ENCODE results near the gene CEBPA. TPM values are rescaled to one million over a fixed set of nuclear protein-coding genes. Genes with fewer than 3 reads are reported as not detected.

Gene CEBPA
- total and polyA plus RNA-seq, 10 of the 15 experiments (the other 5 are each of a cell fraction or from before 2014, with no cell fraction given) = 0.04 to 0.36 (median 0.13) TPM; not detected in 4

DNA sequence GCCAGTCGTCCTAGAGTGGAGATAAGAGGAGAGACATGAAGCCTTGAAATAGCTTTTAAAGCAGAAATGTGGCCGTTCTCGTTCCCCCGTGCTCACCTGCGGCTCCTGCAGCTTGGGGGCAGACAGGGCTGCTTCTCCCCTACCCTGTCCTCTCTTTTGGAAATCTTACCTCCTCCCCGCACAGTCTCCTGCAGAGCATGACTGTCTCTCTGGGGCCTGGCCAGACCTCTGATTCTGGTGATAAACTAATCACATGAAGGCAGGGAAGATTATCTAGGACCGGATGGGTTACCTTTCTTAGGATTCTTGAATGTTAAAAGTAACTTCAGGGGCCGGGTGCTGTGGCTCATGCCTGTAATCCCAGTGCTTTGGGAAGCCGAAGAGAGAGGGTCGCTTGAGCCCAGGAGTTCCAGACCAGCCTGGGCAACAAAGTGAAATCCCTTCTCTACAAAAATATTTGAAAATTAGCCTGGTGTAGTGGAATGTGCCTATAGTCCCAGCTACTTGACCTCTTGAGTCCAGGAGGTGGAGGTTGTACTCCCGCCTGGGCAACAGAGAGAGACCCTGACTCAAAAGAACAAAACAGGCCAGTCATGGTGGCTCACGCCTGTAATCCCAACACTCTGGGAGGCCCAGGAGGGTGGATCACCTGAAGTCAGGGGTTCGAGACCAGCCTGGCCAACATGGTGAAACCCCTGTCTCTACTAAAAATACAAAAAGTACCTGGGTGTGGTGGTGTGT lies 8.1 kb downstream of the CEBPA start (continued):
- TF ChIP-seq PAX8 (IDR thresholded peaks at IDR 0.05) (no peak), ZNF207 (IDR thresholded peaks at IDR 0.05; ENCODE audit: borderline replicate concordance) (no peak), SUPT20H (IDR thresholded peaks at IDR 0.05; ENCODE audit: borderline replicate concordance, control insufficient read depth, low read depth, low read length) (no peak)

DNA sequence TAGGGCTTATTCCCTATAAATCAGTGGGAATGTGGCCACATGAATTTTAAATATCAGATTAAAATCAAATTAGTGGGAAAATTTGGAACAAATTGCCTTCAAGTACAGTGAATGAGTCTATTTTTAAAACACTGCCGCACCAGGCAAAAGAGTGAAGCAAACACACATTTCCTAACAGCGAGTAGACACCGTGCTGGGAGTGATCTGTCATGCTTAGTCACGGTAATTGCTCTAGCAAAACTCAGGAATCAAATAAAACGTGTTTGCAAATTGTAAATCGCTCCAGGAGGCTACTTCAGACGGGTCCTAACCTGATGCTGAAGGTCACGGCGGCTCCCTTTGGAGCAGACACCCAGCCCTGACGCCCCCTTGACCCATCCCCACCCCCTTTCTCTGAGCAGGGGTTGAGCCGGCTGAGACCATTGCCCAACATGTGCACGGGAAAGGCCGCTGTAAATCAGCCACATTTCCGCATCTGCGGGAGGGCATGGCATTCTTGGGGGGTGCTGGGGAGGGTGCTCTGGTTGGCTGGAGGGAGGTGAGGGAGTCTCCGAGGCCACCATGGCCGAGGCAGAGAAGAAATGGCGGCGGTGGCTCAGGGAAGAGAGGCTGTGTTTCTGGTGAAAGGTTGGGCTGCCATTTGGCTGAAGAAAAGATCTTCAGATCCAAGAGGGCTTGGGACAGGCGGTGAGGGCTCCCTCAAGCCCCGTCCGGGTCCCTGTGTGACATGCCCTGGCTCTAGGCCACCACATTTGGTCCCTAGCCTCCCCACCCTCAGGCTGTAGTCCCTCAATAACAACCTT lies 8.9 kb downstream of the CEBPA start:
- WGBS (ENCODE audit: insufficient coverage, insufficient replicate concordance, low lambda C conversion rate, missing lambda C conversion rate) = 25% methylated on average over 22 of the region's 22 CpGs
- no peaks in the 10 kb centered on the region for H3K36me3 ChIP-seq (ENCODE audit: control insufficient read depth in 2 of 2, insufficient read depth in 2 of 2, low read length in 1 of 2)
- H3K4me1 ChIP-seq (ENCODE audit: control insufficient read depth, insufficient read depth, low read length) = peaks cover 4% of the 10 kb centered on the region; the same call in 1 of the 2 replicates
- no peaks in the 10 kb centered on the region for H4K20me1 ChIP-seq (ENCODE audit: control insufficient read depth, insufficient read depth)
- no peak overlapping the region for H2AFZ ChIP-seq (ENCODE audit: control insufficient read depth, low read depth, low read length)
- no peaks in the 10 kb centered on the region for H3K79me2 ChIP-seq (ENCODE audit: control insufficient read depth, insufficient read depth, low read length)
- ChIA-PET RAD21 (ENCODE audit: unreplicated experiment) (no interaction called here), POLR2A (interaction anchor here (0.7 kb wide), 1 partner anchor 11 kb away, joined by 3 read pairs; no protein-coding TSS in a partner anchor), CTCF (interaction anchor here (0.7 kb wide), 1 partner anchor 27 kb away, joined by 3 read pairs; no protein-coding TSS in a partner anchor), SMC1A (ENCODE audit: uncharacterized antibody, unreplicated experiment) (no interaction called here)
- DNase-seq (ENCODE audit: low read depth, low spot score) (no peak), ATAC-seq (no peak), FAIRE-seq (no peak)
- no peaks in the 10 kb centered on the region; a peak in 1 of 4 replicates for H3K27me3 ChIP-seq (replicated peaks in 1 of 2; ENCODE audit: control insufficient read depth in 2 of 2, insufficient read depth in 2 of 2, low read length in 1 of 2)
- H3K27ac ChIP-seq (ENCODE audit: control insufficient read depth, insufficient read depth) = no peak overlapping the region
- no peak overlapping the region for H3K4me2 ChIP-seq (ENCODE audit: control insufficient read depth, insufficient read depth)
- intact Hi-C loops (cut with micrococcal nuclease; ENCODE audit: unreplicated experiment) = no loop called here
- in situ Hi-C loops (cut with MboI) = no loop called here
- BruUV-seq (replicated peaks) = no TSS peak
- no peak overlapping the region for H3K4me3 ChIP-seq
- H3K9ac ChIP-seq (ENCODE audit: control insufficient read depth, insufficient read depth, low read length) = no peak overlapping the region
- H3K9me3 ChIP-seq (replicated peaks; ENCODE audit: control insufficient read depth, insufficient read depth, low read length) = peaks cover under 1% of the 10 kb centered on the region; the same call in 1 of the 3 replicates
- TF ChIP-seq, protein P1, sequence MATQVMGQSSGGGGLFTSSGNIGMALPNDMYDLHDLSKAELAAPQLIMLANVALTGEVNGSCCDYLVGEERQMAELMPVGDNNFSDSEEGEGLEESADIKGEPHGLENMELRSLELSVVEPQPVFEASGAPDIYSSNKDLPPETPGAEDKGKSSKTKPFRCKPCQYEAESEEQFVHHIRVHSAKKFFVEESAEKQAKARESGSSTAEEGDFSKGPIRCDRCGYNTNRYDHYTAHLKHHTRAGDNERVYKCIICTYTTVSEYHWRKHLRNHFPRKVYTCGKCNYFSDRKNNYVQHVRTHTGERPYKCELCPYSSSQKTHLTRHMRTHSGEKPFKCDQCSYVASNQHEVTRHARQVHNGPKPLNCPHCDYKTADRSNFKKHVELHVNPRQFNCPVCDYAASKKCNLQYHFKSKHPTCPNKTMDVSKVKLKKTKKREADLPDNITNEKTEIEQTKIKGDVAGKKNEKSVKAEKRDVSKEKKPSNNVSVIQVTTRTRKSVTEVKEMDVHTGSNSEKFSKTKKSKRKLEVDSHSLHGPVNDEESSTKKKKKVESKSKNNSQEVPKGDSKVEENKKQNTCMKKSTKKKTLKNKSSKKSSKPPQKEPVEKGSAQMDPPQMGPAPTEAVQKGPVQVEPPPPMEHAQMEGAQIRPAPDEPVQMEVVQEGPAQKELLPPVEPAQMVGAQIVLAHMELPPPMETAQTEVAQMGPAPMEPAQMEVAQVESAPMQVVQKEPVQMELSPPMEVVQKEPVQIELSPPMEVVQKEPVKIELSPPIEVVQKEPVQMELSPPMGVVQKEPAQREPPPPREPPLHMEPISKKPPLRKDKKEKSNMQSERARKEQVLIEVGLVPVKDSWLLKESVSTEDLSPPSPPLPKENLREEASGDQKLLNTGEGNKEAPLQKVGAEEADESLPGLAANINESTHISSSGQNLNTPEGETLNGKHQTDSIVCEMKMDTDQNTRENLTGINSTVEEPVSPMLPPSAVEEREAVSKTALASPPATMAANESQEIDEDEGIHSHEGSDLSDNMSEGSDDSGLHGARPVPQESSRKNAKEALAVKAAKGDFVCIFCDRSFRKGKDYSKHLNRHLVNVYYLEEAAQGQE (IDR thresholded peaks at IDR 0.05; ENCODE audit: low read depth, low read length) = no peak
- TF ChIP-seq, protein P2, sequence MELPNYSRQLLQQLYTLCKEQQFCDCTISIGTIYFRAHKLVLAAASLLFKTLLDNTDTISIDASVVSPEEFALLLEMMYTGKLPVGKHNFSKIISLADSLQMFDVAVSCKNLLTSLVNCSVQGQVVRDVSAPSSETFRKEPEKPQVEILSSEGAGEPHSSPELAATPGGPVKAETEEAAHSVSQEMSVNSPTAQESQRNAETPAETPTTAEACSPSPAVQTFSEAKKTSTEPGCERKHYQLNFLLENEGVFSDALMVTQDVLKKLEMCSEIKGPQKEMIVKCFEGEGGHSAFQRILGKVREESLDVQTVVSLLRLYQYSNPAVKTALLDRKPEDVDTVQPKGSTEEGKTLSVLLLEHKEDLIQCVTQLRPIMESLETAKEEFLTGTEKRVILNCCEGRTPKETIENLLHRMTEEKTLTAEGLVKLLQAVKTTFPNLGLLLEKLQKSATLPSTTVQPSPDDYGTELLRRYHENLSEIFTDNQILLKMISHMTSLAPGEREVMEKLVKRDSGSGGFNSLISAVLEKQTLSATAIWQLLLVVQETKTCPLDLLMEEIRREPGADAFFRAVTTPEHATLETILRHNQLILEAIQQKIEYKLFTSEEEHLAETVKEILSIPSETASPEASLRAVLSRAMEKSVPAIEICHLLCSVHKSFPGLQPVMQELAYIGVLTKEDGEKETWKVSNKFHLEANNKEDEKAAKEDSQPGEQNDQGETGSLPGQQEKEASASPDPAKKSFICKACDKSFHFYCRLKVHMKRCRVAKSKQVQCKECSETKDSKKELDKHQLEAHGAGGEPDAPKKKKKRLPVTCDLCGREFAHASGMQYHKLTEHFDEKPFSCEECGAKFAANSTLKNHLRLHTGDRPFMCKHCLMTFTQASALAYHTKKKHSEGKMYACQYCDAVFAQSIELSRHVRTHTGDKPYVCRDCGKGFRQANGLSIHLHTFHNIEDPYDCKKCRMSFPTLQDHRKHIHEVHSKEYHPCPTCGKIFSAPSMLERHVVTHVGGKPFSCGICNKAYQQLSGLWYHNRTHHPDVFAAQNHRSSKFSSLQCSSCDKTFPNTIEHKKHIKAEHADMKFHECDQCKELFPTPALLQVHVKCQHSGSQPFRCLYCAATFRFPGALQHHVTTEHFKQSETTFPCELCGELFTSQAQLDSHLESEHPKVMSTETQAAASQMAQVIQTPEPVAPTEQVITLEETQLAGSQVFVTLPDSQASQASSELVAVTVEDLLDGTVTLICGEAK (IDR thresholded peaks at IDR 0.05; ENCODE audit: borderline replicate concordance) = no peak
- TF ChIP-seq POLR2AphosphoS5 (IDR thresholded peaks at IDR 0.05; ENCODE audit: low read length) = no peak
- TF ChIP-seq MYC (IDR thresholded peaks at IDR 0.05; ENCODE audit: insufficient read depth, insufficient read length, insufficient replicate concordance, low read length, severe bottlenecking) = no peak
- no peak for TF ChIP-seq RFX5 (IDR thresholded peaks at IDR 0.05; ENCODE audit: low read depth, low read length)
- TF ChIP-seq EZH2 (IDR thresholded peaks at IDR 0.05; ENCODE audit: borderline replicate concordance, control insufficient read depth, low read depth, low read length) = no peak
- TF ChIP-seq NR2C1 (IDR thresholded peaks at IDR 0.05) = no peak
- no peak for TF ChIP-seq TAF1 (IDR thresholded peaks at IDR 0.05; ENCODE audit: borderline replicate concordance, low read depth, low read length)
- no peak for TF ChIP-seq RAD51 (IDR thresholded peaks at IDR 0.05)
- TF ChIP-seq KDM1A (IDR thresholded peaks at IDR 0.05; ENCODE audit: borderline replicate concordance) = no peak

All from GM12878 (cell line).